Measurements from ENCODE around the gene DOK6. TPM values are rescaled to one million over a fixed set of nuclear protein-coding genes. Genes with fewer than 3 reads are reported as not detected.

DOK6 gene
- total and polyA plus RNA-seq, 10 of the 15 experiments (the other 5 are each of a cell fraction or from before 2014, with no cell fraction given): 0.01 to 0.09 (median 0.04) TPM; not detected in 4

DNA sequence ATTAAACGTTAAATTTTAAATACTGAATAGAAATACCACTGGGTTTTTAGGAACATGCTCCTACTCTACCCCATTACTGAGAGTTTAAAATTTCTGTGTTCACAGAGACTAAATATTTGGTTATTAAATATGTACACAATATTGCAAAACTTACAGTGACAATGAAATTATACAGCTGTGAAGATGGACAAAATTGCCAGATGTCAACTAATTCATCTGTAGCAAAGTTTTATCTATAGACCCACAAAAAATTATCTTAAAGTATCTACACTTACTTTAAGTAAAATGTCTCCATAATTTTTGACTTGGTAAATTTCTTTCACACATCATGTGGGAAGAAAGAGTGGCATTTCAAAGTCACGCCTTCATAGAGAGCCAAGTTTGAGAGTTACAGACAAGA lies 333.8 kb downstream of the DOK6 start (continued):
- TF ChIP-seq WRNIP1 (IDR thresholded peaks at IDR 0.05; ENCODE audit: borderline replicate concordance, low read depth, low read length): no peak

DNA sequence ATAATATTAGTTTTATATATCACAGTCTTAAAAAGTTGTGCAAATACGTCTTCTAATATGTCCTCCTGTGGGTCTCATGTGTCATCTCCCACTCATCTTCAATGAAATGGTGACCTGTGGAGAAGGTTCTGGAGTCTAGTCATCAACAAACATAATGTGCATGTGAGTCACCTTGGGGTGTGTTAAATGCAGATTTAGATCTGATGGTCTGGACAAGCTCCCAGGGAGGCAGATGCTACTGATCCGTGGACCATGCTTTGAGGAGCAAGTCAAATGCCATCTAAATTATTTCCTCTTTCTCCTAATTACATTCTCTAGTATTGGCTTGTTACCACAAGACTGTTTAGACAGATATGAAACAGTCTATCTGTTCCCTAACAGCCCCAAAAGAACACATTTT lies 336.0 kb downstream of the DOK6 start:
- ChIA-PET CTCF (no interaction called here), POLR2A (no interaction called here), RAD21 (ENCODE audit: unreplicated experiment) (no interaction called here), SMC1A (ENCODE audit: uncharacterized antibody, unreplicated experiment) (no interaction called here)
- Histone ChIP-seq H3K79me2 (ENCODE audit: control insufficient read depth, insufficient read depth, low read length) (no peaks in the 10 kb centered on the region), H3K36me3 (ENCODE audit: control insufficient read depth in 2 of 2, insufficient read depth in 2 of 2, low read length in 1 of 2) (no peaks in the 10 kb centered on the region), H3K4me1 (ENCODE audit: control insufficient read depth, insufficient read depth, low read length) (no peaks in the 10 kb centered on the region), H3K4me3 (no peak overlapping the region), H3K4me2 (ENCODE audit: control insufficient read depth, insufficient read depth) (no peak overlapping the region), H3K27ac (ENCODE audit: control insufficient read depth, insufficient read depth) (no peak overlapping the region), H3K27me3 (replicated peaks in 1 of 2; ENCODE audit: control insufficient read depth in 2 of 2, insufficient read depth in 2 of 2, low read length in 1 of 2) (no peaks in the 10 kb centered on the region), H2AFZ (ENCODE audit: control insufficient read depth, low read depth, low read length) (no peak overlapping the region), H4K20me1 (ENCODE audit: control insufficient read depth, insufficient read depth) (no peaks in the 10 kb centered on the region), H3K9ac (ENCODE audit: control insufficient read depth, insufficient read depth, low read length) (no peak overlapping the region), H3K9me3 (replicated peaks; ENCODE audit: control insufficient read depth, insufficient read depth, low read length) (no peaks in the 10 kb centered on the region; the same call in 2 of the 3 replicates)
- intact Hi-C loops (cut with micrococcal nuclease; ENCODE audit: unreplicated experiment) (no loop called here), in situ Hi-C loops (cut with MboI) (no loop called here)
- TF ChIP-seq RAD21 (IDR thresholded peaks at IDR 0.05; ENCODE audit: insufficient read depth, low read depth, low read length): no peak
- no peak for TF ChIP-seq RAD51 (IDR thresholded peaks at IDR 0.05)
- no peak for TF ChIP-seq MYB (IDR thresholded peaks at IDR 0.05; ENCODE audit: borderline replicate concordance, low read depth, low read length)
- no peak for TF ChIP-seq BACH1 (IDR thresholded peaks at IDR 0.05; ENCODE audit: borderline replicate concordance)
- no peak for FAIRE-seq
- no peak for ATAC-seq
- WGBS (ENCODE audit: insufficient coverage, insufficient replicate concordance, low lambda C conversion rate, missing lambda C conversion rate): 23% methylated on average over 2 of the region's 2 CpGs
- no TSS peak for BruUV-seq (replicated peaks)
- no peak for DNase-seq (ENCODE audit: low read depth, low spot score)

DNA sequence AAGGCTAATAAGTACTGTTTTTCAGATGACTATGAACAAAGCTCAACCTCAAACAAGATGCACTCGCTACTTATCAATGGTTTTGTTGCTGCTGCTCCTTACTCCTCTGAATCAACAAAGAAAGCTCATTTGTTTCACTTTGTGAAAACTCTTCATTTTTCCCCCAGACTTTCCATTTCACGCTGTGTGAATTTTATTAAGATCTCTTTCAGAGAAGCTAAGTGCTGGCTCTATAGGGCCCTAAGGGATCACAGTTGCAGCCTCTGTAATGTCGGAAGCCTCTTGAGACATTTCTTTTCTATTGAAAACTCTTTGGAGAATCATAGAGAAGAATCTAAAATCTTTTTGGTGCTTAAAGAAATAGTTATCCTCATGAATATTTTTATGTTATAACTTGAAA lies 337.2 kb downstream of the DOK6 start:
- no peak overlapping the region for H3K4me2 ChIP-seq (ENCODE audit: control insufficient read depth, insufficient read depth)
- no peak for FAIRE-seq
- no peak overlapping the region for H3K4me3 ChIP-seq
- ChIA-PET SMC1A (ENCODE audit: uncharacterized antibody, unreplicated experiment) (no interaction called here), CTCF (no interaction called here), POLR2A (no interaction called here), RAD21 (ENCODE audit: unreplicated experiment) (no interaction called here)
- no peaks in the 10 kb centered on the region for H4K20me1 ChIP-seq (ENCODE audit: control insufficient read depth, insufficient read depth)
- H3K79me2 ChIP-seq (ENCODE audit: control insufficient read depth, insufficient read depth, low read length): no peaks in the 10 kb centered on the region
- H3K4me1 ChIP-seq (ENCODE audit: control insufficient read depth, insufficient read depth, low read length): no peaks in the 10 kb centered on the region
- intact Hi-C loops (cut with micrococcal nuclease; ENCODE audit: unreplicated experiment): no loop called here
- in situ Hi-C loops (cut with MboI): no loop called here
- H3K27ac ChIP-seq (ENCODE audit: control insufficient read depth, insufficient read depth): no peak overlapping the region
- WGBS (ENCODE audit: insufficient coverage, insufficient replicate concordance, low lambda C conversion rate, missing lambda C conversion rate): 77% methylated on average over 3 of the region's 3 CpGs
- no peak for DNase-seq (ENCODE audit: low read depth, low spot score)
- H3K27me3 ChIP-seq (replicated peaks in 1 of 2; ENCODE audit: control insufficient read depth in 2 of 2, insufficient read depth in 2 of 2, low read length in 1 of 2): no peaks in the 10 kb centered on the region
- no peak overlapping the region for H2AFZ ChIP-seq (ENCODE audit: control insufficient read depth, low read depth, low read length)
- H3K9ac ChIP-seq (ENCODE audit: control insufficient read depth, insufficient read depth, low read length): no peak overlapping the region
- no peaks in the 10 kb centered on the region; the same call in 2 of the 3 replicates for H3K9me3 ChIP-seq (replicated peaks; ENCODE audit: control insufficient read depth, insufficient read depth, low read length)
- H3K36me3 ChIP-seq (ENCODE audit: control insufficient read depth in 2 of 2, insufficient read depth in 2 of 2, low read length in 1 of 2): no peaks in the 10 kb centered on the region
- no TSS peak for BruUV-seq (replicated peaks)
- no peak for ATAC-seq
- no peak for TF ChIP-seq MEF2A (IDR thresholded peaks at IDR 0.05; ENCODE audit: insufficient read depth, low read depth, low read length)
- TF ChIP-seq SMAD1 (IDR thresholded peaks at IDR 0.05; ENCODE audit: low read depth, partially characterized antibody): no peak
- TF ChIP-seq POU2F2 (IDR thresholded peaks at IDR 0.05; ENCODE audit: borderline replicate concordance, low read depth, low read length): no peak
